GM12878 (cell line): ENCODE data around the gene B3GNT9. TPM values are rescaled to one million over a fixed set of nuclear protein-coding genes. Genes with fewer than 3 reads are reported as not detected.
A peak's percentile ranks its signal among the peaks of the same experiment; 100 is the strongest.

Source experiments
- ATAC-seq: fragments of 200-7000 bp; cut with Tn5 transposase; 3 replicates; pipeline ENCODE4 v1.9.1; 2020; ENCODE audit warnings: mild to moderate bottlenecking, moderate library complexity
- BruUV-seq: library from RNA; stranded (reverse); fragments of 400-500 nt; replicated peaks from 2 replicates; lab custom pipeline; 2021; lab: Mats Ljungman, UMichigan
- CTCF ChIA-PET: fragments of 300-600 bp; sonication (Branson Sonifier 250); formaldehyde crosslinking; extraction: SDS; loops from one replicate; lab custom pipeline; 2021; ENCODE audit warnings: inconsistent platforms; lab: Yijun Ruan, JAX
- POLR2A ChIA-PET: fragments of 350-600 bp; formaldehyde crosslinking; extraction: SDS; loops from one replicate; lab custom pipeline; 2021; ENCODE audit warnings: inconsistent platforms; lab: Charles Lee
- RAD21 ChIA-PET: fragments of 300-600 bp; sonication (Branson Sonifier 250); formaldehyde crosslinking; loops from one replicate; lab custom pipeline; 2023; ENCODE audit warnings: antibody characterized with exemption; ENCODE audit not compliant: unreplicated experiment; lab: Charles Lee
- SMC1A ChIA-PET: fragments of 300-600 bp; sonication (Branson Sonifier 250); formaldehyde crosslinking; loops from one replicate; lab custom pipeline; 2023; ENCODE audit not compliant: unreplicated experiment, uncharacterized antibody; lab: Charles Lee
- DNase-seq: peaks from one replicate; pipeline ENCODE4 v3.0.0-alpha.2; 2011; ENCODE audit warnings: low read depth, low spot score
- FAIRE-seq: peaks from 3 replicates; lab custom pipeline; 2011; peaks lifted over from hg19 to GRCh38; lab: Jason Lieb, UNC
- H2AFZ ChIP-seq: 2 replicates; pipeline ENCODE4 v1.6.0; 2011; ENCODE audit warnings: low read depth, low read length, control low read depth; ENCODE audit not compliant: control insufficient read depth
- H3K27ac ChIP-seq: 2 replicates; pipeline ENCODE4 v1.5.1; 2011; ENCODE audit warnings: control low read depth; ENCODE audit not compliant: control insufficient read depth, insufficient read depth
- H3K27me3 ChIP-seq, 2 experiments: replicated peaks in 1 of 2; 2 replicates each; pipeline versions ENCODE4 v1.6.0 to v1.6.1; 2011; ENCODE audit warnings: low read length in 1 of 2; ENCODE audit not compliant: control insufficient read depth in 2 of 2, insufficient read depth in 2 of 2
- H3K36me3 ChIP-seq, 2 experiments: 2 replicates each; pipeline ENCODE4 v1.5.1; 2011; ENCODE audit warnings: low read length in 1 of 2; ENCODE audit not compliant: control insufficient read depth in 2 of 2, insufficient read depth in 2 of 2
- H3K4me1 ChIP-seq: 2 replicates; pipeline ENCODE4 v1.6.1; 2011; ENCODE audit warnings: mild to moderate bottlenecking, low read length, moderate library complexity, mixed read lengths; ENCODE audit not compliant: control insufficient read depth, insufficient read depth
- H3K4me2 ChIP-seq: 2 replicates; pipeline ENCODE4 v1.6.0; 2011; ENCODE audit warnings: control low read depth; ENCODE audit not compliant: control insufficient read depth, insufficient read depth
- H3K4me3 ChIP-seq: fragments of 200-600 bp; sonication (generic); 2 replicates; pipeline ENCODE4 v1.5.1; 2016
- H3K79me2 ChIP-seq: 2 replicates; pipeline ENCODE4 v1.6.0; 2011; ENCODE audit warnings: low read length; ENCODE audit not compliant: control insufficient read depth, insufficient read depth
- H3K9ac ChIP-seq: 2 replicates; pipeline ENCODE4 v1.8.0; 2011; ENCODE audit warnings: low read length, control low read depth, mixed read lengths; ENCODE audit not compliant: control insufficient read depth, insufficient read depth
- H3K9me3 ChIP-seq: replicated peaks from 3 replicates; pipeline ENCODE4 v1.5.1; 2011; ENCODE audit warnings: mild to moderate bottlenecking, low read length; ENCODE audit not compliant: control insufficient read depth, insufficient read depth
- H4K20me1 ChIP-seq: 2 replicates; pipeline ENCODE4 v1.6.0; 2011; ENCODE audit not compliant: control insufficient read depth, insufficient read depth
- BHLHE40 ChIP-seq, 2 experiments: fragments of 450-650 bp in 1 of 2; IDR thresholded peaks; 2 replicates each; pipeline ENCODE4 v1.6.1; 2011 to 2017; ENCODE audit warnings: low read depth in 2 of 2, borderline replicate concordance in 1 of 2, improper control_type of control experiment in 1 of 2, low read length in 1 of 2, mild to moderate bottlenecking in 1 of 2
- CTCF ChIP-seq, 3 experiments: IDR thresholded peaks in 2 of 3; conservative IDR thresholded peaks in 1 of 3; 2 replicates each; pipeline ENCODE4 v1.5.1; 2011; ENCODE audit warnings: low read depth in 3 of 3, low read length in 3 of 3, mild to moderate bottlenecking in 3 of 3, control low read depth in 2 of 3, moderate library complexity in 2 of 3, inconsistent platforms in 1 of 3, mixed read lengths in 1 of 3; ENCODE audit not compliant: control insufficient read depth in 2 of 3, insufficient read depth in 1 of 3; ENCODE audit errors: extremely low read depth in 1 of 3
- GATAD2B ChIP-seq: fragments of 450-650 bp; conservative IDR thresholded peaks from 2 replicates; pipeline ENCODE4 v1.6.1; 2017; ENCODE audit warnings: low read depth, mild to moderate bottlenecking, moderate library complexity
- HDAC2 ChIP-seq: fragments of 200-600 bp; sonication (generic); IDR thresholded peaks from 2 replicates; pipeline ENCODE4 v1.6.1; 2017
- NFYA ChIP-seq: IDR thresholded peaks from 2 replicates; pipeline ENCODE4 v1.6.1; 2011; ENCODE audit warnings: low read depth, mild to moderate bottlenecking, low read length, improper control_type of control experiment, borderline replicate concordance
- POLR2A ChIP-seq: IDR thresholded peaks from 2 replicates; pipeline ENCODE4 v1.6.1; 2011; ENCODE audit warnings: low read depth, mild to moderate bottlenecking, low read length
- WGBS: methylation state at CpG from one replicate; pipeline ENCODE4 v1.1.6; 2016; ENCODE audit warnings: low lambda C conversion rate; ENCODE audit not compliant: insufficient replicate concordance, insufficient coverage; ENCODE audit errors: missing lambda C conversion rate; 5-methylcytosine and 5-hydroxymethylcytosine counted together
- in situ Hi-C: fragments of 300-500 bp; cut with MboI; formaldehyde crosslinking; loops from 9 replicates; pipeline ENCODE4 v1.14.3; 2018; ENCODE audit warnings: mixed read lengths
- intact Hi-C: fragments of 100-400 bp; cut with micrococcal nuclease; formaldehyde crosslinking; loops from one replicate; pipeline ENCODE4 v1.14.2; 2022; ENCODE audit not compliant: unreplicated experiment
- polyA plus RNA-seq, 11 experiments: library from polyadenylated mRNA; depleted of rRNA in 4 of 11; unstranded in 6 of 11; stranded (reverse) in 5 of 11; fragments of >200 nt; fragmentation: Nextera tagmentation in 4 of 11; fragmentation: Illumina TruSeq in 1 of 11; extraction: Ambion mirVana in 4 of 11; extraction: Trizol in 1 of 11; gene quantifications; 1 replicate in 1 of 11; 2 replicates in 10 of 11; pipeline versions ENCODE4 v1.2.1 to v1.2.3, GENCODE V29; 2011 to 2016; ENCODE audit warnings: inconsistent platforms in 2 of 11, missing spikeins in 2 of 11, low read depth in 1 of 11
- total RNA-seq, 4 experiments: library from RNA; depleted of rRNA in 3 of 4; stranded (reverse); fragments of >200 nt in 3 of 4; fragmentation: Illumina TruSeq in 1 of 4; extraction: Trizol in 1 of 4; gene quantifications; 2 replicates each; pipeline versions ENCODE4 v1.2.1 to v1.2.3, GENCODE V29; 2013 to 2021
- TF ChIP-seq, protein P1 (sequence below): fragments of 450-650 bp; formaldehyde crosslinking; IDR thresholded peaks from 2 replicates; pipeline ENCODE4 v1.4.0; 2020; ENCODE audit warnings: mild to moderate bottlenecking, moderate library complexity

B3GNT9 gene
- total and polyA plus RNA-seq, 10 of the 15 experiments (the other 5 are each of a cell fraction or from before 2014, with no cell fraction given) = 0.08 to 5.0 (median 1.9) TPM

GRCh38 chr16:67198238-67198734 lies 47.5 kb upstream of the B3GNT9 start:
- Histone ChIP-seq H3K4me3 (no peak overlapping the region), H2AFZ (no peak overlapping the region)
- no peak for DNase-seq
- peak; percentile 81 for ATAC-seq
- TF ChIP-seq GATAD2B (no peak), POLR2A (peak; percentile 52; the same call in 1 of the 2 replicates), CTCF (IDR thresholded peaks at IDR 0.05 in 2 of 3, conservative IDR thresholded peaks at IDR 0.05 in 1 of 3; ENCODE audit: control insufficient read depth in 2 of 3, extremely low read depth in 1 of 3, insufficient read depth in 1 of 3, low read depth in 3 of 3, low read length in 3 of 3) (peak; percentile 39 to 64 (median 59); a peak in 5 of 6 replicates), NFYA (no peak), BHLHE40 (IDR thresholded peaks at IDR 0.05; ENCODE audit: borderline replicate concordance in 1 of 2, low read depth in 2 of 2, low read length in 1 of 2) (peak in 1 of 2 experiments; percentile 28; a peak in 2 of 4 replicates), HDAC2 (no peak)
- TF ChIP-seq, protein P1, sequence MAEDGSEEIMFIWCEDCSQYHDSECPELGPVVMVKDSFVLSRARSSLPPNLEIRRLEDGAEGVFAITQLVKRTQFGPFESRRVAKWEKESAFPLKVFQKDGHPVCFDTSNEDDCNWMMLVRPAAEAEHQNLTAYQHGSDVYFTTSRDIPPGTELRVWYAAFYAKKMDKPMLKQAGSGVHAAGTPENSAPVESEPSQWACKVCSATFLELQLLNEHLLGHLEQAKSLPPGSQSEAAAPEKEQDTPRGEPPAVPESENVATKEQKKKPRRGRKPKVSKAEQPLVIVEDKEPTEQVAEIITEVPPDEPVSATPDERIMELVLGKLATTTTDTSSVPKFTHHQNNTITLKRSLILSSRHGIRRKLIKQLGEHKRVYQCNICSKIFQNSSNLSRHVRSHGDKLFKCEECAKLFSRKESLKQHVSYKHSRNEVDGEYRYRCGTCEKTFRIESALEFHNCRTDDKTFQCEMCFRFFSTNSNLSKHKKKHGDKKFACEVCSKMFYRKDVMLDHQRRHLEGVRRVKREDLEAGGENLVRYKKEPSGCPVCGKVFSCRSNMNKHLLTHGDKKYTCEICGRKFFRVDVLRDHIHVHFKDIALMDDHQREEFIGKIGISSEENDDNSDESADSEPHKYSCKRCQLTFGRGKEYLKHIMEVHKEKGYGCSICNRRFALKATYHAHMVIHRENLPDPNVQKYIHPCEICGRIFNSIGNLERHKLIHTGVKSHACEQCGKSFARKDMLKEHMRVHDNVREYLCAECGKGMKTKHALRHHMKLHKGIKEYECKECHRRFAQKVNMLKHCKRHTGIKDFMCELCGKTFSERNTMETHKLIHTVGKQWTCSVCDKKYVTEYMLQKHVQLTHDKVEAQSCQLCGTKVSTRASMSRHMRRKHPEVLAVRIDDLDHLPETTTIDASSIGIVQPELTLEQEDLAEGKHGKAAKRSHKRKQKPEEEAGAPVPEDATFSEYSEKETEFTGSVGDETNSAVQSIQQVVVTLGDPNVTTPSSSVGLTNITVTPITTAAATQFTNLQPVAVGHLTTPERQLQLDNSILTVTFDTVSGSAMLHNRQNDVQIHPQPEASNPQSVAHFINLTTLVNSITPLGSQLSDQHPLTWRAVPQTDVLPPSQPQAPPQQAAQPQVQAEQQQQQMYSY (CRISPR knock-in tag) = no peak
- TF ChIP-seq, all 136 proteins: peak for 3
- no TSS peak for BruUV-seq
- H3K9ac ChIP-seq = no peak overlapping the region
- intact Hi-C loops = no loop called here
- ChIA-PET SMC1A (interaction anchor here (1.2 kb wide), 2 partner anchors 16 to 28 kb away, joined by 3 to 4 read pairs; partner anchors contain the start of gene TMEM208), POLR2A (interaction anchor here (1.0 kb wide), 1 partner anchor 8 kb away, joined by 3 read pairs; no protein-coding TSS in a partner anchor), RAD21 (interaction anchor here (1.1 to 1.3 kb wide), 2 partner anchors 29 to 48 kb away, joined by 3 read pairs; partner anchors contain the start of gene FHOD1), CTCF (interaction anchor here (0.7 to 2.0 kb wide), 14 partner anchors 9 to 245 kb away, joined by 3 to 13 read pairs (median 4); partner anchors contain the start of genes FHOD1 and TMEM208)
- in situ Hi-C loops = no loop called here
- H3K27ac ChIP-seq = no peak overlapping the region
- H3K79me2 ChIP-seq = peaks cover 10% of the 10 kb centered on the region
- WGBS = 81% methylated on average over 12 of the region's 12 CpGs
- no peak for FAIRE-seq
- no peak overlapping the region for H3K4me2 ChIP-seq
- no peaks in the 10 kb centered on the region for H3K27me3 ChIP-seq
- no peaks in the 10 kb centered on the region for H3K9me3 ChIP-seq
- H4K20me1 ChIP-seq = peaks cover 7% of the 10 kb centered on the region
- peaks cover 22 to 52% of the 10 kb centered on the region in 2 experiments for H3K36me3 ChIP-seq
- H3K4me1 ChIP-seq = peaks cover 4% of the 10 kb centered on the region; the same call in 1 of the 2 replicates
